Endothelial cell of hepatic sinusoid (primary cell): Measurements from ENCODE around the gene ZSCAN10.

Experiments used
- in situ Hi-C: cut with HindIII; loops from 2 replicates; pipeline ENCODE4 v1.10.0; 2017; ENCODE audit warnings: low sequenced_read_pairs

Gene ZSCAN10

DNA sequence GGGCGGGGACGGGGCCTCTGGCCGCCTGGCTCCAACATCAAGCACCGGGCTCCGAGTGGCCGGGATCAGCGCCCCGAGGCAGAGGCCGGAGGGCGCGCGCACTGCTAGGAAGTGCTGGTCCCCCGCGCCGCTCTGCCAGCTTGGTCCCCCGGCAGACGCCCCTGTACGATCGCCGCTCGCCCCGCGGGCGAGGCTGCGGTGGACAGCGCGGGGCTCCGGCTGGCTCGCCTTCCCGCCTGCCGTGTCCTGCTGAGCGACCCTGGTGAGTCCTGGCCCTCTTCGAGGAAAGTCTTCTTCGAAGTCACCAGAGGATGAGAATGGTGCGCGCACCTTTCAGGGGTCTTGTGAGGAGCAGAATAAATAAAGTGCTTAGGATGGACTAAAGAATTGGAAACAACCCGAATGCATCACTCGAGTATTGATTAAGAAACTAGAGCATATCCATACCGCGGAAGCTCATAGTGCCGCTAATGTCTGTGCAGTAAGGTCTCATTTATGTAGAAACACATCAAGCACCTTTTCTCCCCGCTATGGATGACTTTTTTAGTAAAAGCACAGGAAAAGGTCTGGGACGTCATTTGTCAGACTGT is 36.1 kb upstream of the ZSCAN10 start:
- in situ Hi-C loops, result no loop called here

DNA sequence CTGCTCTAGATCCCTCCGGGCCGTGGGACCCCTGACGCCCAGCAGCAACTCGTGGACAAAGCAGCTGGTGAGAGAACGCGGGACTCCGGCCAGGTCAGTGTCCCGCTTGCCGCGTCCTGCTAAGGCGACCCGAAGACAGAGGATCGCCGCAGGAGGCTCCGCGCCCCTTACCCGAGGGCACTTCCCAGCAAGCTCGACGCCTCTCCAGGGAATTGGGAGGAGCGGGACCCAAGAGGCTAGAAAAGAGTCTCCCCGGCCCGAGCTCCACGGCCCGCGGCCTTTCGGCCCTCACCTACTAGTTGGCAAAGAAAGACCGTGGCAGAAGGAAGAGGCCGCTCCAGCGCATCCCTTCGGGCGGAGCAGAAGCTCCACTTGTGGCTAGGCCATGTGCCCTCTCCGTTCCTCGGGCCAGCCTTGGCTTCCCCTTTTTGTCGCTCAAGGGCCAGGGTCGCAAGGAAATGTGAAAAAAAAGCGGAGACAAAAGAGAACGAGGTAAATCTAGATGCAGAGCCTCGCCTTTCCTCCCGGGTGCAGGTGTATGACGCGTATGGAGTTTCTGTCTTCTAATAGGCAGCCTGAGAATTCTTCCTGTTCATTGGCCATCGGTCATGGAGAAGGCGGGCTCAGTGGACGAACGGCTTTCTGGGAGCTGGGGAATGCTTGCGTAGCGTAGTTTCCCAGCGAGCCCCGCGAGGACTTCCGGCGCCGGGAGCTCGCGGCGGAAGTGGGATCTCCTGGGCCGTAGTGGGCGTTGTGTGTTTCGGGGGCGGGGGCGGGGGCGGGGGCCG is 35.4 kb upstream of the ZSCAN10 start, which contains the start of gene ZNF213:
Gene ZNF213 (plus strand): TSS at position 692 of the 788 bp plus-strand sequence. CDS start 2,252 bp downstream, outside the sequence.
- in situ Hi-C loops, result no loop called here

DNA sequence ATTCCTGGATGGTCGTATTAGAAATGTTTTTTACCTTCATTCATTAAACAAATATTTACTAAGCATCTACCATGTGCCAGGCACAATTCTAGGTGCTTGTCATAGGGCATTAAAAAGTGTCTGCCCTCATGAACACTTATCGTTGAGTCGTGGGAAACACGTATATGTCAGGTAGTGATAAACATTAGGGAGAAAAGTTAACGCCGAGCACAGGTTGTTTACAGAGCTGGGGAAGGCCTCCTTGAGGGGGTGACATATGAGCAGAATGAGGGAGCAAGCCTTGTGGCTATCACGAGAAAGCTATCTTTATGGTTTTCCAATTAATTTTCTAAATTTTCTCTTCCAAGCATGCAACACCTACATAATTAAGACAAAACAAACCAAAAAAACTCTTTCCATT is 34.8 kb upstream of the ZSCAN10 start:
- in situ Hi-C loops, result no loop called here

GRCh38 chr16:3131755-3132377 is 32.8 kb upstream of the ZSCAN10 start:
- in situ Hi-C loops, result no loop called here

DNA sequence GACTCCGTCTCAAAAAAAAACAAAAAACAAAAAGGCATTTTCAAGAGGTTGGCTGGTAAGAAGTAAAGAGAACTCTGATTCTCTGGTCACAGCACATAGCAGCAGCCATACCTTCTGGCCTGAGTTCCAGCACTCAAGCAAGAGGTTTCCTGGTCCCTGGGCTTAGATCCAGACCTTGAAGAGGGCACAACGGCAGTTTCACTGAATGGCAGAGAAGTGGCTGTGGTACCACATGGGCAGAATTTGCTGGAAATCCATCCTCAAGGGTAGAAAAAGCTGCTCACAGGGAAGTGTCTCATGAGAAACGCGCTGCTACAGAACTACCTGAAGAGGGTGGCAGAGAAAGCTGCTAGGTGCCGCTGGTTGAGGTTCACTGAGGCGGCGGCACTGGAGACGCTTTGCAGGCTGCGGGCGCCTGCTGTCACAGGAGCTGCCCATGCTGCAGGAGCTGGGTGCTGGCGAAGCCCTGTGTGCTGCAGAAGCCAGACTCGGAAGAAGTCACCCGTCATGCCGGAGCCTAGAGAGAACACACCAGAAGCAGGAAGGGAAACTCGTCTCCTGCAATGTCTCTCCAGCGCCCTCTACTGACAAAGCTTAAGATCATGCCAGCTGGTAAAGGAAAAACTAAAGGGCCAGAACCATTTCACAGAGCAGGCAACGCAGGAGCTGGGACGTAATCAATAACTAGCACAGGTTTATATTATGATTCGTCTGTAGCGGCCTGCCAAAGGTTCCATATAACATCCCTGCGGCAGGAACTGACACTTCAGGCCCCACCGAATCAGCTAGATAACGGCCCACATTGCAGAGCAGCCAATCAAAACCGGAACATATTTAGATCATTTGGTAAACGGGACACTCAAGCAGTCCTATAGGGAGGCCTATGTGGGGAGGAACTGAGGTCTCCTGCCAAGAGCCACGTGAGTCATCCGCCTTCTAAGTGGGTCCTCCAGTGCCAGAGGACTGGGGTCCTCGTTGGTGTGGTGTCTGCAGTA is 30.3 kb upstream of the ZSCAN10 start:
- in situ Hi-C loops, result loop anchor here (5.0 kb wide), 1 partner anchor 62 kb away; the partner anchor contains the start of gene IL32

DNA sequence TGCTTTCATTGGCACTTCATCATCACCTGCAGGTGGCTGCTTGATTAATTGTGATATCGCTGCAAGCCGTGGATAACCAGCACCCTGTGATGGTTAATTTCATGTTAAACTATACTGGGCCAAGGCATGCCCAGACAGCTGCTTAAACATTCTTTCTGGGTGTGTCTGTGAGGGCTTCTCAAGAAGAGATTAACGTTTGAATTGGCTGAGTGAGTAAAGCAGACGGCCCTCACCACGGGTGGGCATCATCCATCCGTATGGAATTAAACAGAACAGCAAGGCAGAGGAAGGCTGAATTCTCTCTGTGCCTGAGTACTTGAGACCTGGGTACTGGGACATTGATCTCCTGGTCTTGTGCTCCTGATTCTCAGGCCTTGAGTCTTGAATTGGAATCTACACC is 28.7 kb upstream of the ZSCAN10 start:
- in situ Hi-C loops, result loop anchor here (5.0 kb wide), 1 partner anchor 60 kb away; the partner anchor contains the start of gene IL32

DNA sequence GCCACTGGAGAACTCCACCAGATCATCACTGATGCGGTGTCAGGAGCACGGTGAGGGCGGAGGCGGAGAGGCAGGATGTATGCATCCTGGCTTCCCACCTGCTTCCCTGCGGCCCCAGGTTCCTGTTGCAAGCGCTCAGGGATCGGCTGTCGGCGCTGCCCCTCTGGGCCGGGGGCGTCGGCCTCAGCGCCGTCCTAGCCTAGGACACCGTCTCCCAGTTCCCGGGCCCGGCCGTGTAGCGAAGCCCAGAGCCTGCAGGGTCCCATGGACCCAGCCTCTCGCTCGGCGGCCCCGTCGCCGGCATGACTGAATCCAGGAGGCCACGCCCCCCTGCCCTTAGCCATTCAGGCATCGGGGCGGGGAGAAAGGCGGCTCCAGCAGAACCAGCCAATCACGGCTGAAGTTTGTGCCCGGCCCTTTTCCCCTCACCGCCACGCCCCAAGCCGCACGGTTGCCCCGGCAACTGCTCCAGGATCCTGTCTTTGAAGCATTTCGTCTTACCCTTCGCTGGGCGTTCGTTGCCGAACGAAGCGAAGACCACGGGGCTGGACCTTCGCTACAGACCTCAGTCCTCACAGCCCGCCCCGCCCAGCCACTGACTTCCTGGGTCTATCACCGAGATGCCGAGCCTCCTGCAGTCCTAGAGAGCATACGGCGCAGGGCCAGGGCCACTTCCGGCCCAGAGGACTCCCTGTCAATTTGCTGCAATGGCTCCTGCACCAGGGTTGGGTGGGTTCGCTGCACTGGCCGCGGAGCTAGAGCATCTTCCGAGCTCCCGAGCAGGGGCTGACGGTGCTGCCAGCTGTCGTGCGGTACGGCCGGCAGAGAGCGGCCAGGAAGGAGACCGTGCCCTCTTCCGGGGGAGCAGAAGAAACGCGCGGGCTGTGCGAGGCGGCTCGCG is 25.1 kb upstream of the ZSCAN10 start:
- in situ Hi-C loops, result no loop called here

- in situ Hi-C loops, result no loop called here
These were observed 24.0 kb upstream of the ZSCAN10 start for GRCh38 chr16:3122926-3123570.

DNA sequence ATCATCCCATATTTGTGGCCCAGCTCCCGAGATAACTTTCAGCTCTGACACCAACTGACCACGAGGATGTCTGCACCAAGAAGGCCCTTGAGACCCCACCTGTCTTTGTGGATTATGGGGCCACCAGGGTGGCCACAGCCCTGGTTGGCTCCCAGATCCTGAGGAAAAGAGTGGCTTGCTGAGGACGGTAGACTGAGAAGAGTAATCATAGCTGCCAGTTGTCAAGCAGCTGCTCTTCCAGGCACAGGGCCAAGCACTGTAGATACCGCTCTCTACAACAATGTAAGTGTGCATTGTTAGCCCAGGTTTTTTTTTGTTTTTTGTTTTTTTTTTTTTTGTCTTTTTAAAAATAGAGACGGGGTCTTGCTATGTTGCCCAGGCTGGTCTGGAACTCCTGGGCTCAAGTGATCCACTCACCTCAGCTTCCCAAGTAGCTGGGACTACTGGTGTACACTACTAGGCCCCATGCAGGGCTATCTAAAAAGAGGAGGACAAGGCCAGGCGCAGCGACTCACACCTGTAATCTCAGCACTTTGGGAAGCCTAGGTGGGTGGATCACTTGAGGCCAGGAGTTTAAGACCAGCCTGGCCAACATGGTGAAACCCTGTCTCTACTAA is 22.9 kb upstream of the ZSCAN10 start:
- in situ Hi-C loops, result no loop called here

DNA sequence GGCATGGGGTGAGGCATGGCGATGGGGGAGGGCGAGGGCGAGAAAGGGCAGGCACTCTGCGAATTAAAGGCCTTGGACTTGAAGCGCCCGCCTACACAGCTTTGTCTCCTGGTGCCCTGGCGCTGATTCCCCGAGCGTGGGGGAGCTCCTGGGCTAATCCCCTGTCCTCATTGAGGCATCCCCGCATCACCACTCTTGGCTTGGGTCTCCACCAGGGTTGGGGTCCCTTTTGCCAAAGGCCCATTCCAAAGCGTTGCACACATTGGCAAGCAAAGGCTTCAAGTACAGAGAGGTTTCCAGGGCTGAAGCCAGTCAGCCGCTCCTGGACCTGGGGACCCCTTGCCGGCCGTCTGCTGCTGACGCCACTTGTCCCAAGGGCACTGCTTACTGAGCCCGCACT is 21.3 kb upstream of the ZSCAN10 start:
- in situ Hi-C loops, result no loop called here

- in situ Hi-C loops, result no loop called here
These were observed 20.8 kb upstream of the ZSCAN10 start for GRCh38 chr16:3119701-3120408.

DNA sequence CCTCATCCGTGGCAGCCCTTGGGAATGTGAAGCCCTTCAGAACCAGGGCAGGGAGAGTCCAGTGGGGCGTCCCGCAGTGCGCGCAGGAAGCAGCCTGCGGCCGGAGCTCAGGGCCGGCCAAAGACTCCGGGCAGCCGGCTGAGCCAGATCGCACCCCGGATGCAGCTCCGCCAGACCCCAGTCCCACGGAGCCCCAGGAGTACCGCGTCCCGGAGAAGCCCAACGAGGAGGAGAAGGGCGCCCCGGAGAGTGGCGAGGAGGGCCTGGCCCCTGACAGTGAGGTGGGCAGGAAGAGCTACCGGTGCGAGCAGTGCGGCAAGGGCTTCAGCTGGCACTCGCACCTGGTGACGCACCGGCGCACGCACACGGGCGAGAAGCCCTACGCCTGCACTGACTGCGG is 20.2 kb upstream of the ZSCAN10 start:
- in situ Hi-C loops, result no loop called here

DNA sequence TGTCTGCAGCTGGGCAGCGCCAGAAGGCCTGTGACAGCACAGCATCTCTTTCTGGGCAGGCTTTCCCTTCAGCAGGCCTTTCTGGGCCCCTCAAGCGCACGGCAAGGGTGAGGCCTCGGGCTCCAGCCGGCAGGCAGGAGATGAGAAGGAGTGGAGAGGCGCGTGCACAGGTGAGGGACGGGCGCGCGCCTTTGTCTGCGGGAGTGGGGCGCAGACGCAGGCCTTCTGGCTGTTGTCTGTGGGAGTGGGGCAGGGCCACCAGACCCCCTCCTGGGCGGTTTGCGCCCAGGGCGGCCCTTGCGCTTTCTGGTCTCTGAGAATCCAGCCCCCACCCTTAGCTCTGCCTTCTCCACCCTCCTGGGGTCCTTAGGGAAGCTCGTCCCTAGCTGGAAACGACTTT is 19.8 kb upstream of the ZSCAN10 start:
- in situ Hi-C loops, result no loop called here

GRCh38 chr16:3118204-3118790 is 19.2 kb upstream of the ZSCAN10 start:
- in situ Hi-C loops, result no loop called here

DNA sequence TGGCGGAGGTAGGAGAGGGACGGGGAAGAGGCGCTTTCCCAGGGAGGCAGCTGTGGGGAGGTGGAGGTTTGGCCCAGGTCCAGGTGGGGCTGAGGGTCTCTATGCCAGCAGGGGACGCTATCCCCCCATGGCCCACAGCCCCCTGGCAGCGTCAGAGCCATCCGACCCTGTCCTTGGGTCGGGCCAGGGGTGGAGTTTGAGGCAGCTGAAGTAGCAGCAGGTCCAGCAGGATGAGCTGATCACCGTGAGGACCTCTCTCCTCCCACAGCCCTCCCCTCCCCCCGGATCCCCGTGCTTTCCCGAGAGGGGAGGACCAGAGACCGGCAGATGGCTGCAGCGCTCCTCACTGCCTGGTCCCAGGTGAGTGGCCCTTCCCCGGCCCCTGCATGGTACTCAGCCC is 16.5 kb upstream of the ZSCAN10 start:
- in situ Hi-C loops, result no loop called here

DNA sequence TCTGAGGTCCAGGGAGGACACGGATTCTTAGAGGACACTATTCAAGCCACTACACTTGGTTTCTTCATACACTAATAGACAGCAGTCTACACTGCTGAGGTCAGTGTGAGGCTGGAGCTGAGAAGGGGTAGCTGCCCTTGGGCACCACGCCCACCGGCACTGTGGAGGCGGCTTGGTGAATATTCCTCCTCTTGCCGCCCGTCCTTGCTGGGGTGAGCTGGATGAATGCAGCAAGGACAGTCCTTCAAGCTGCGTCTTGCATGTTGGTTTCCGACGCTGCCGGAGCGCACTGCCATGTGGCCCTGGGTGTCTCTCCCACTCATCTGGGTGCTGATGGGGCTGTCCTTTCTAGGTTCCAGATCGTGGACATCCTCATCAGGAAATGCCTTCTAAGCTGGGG is 15.9 kb upstream of the ZSCAN10 start:
- in situ Hi-C loops, result no loop called here

DNA sequence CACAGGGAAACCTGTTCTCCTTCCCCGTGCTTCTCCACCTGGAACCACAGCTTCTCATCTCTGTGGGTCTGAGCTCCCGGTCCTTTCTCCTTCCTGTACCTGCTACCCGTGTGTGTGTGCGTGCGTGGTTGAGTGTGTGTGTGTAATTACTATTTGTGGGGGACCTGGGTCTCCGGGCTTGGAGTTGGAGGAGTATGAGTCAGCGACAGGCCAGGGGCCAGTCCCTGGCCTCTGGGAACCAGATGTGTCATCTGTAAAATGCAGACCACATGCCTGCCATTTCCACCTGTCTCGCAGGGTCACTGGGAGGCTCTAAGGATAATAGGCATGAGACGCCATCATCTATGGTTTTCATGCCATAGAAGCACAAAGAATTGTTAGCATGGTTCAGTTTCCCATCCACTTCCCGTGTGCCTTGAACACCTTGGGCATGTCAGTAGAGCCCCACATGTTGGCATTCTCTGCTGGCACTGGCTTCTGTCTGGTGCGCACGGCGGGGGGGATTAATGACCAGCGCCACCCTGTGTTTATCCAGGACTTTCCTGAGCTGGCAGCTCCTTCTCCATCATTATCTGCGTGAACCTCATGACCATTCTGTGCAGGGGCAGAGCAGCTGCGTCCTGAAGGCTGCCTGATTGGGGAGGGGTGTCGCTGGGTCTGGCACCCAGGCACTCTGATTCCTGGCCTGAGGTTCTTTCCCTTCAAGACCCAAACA is 14.8 kb upstream of the ZSCAN10 start:
- in situ Hi-C loops, result no loop called here
